GM20431 (cell line): ENCODE results near the gene ACBD6.

Experiments used
- in situ Hi-C: fragments of 300-500 bp; cut with MseI, MboI; formaldehyde crosslinking; loops from one replicate; pipeline ENCODE4 v1.15.0; 2020; ENCODE audit warnings: low sequenced_read_pairs; ENCODE audit not compliant: unreplicated experiment

ACBD6 gene

DNA sequence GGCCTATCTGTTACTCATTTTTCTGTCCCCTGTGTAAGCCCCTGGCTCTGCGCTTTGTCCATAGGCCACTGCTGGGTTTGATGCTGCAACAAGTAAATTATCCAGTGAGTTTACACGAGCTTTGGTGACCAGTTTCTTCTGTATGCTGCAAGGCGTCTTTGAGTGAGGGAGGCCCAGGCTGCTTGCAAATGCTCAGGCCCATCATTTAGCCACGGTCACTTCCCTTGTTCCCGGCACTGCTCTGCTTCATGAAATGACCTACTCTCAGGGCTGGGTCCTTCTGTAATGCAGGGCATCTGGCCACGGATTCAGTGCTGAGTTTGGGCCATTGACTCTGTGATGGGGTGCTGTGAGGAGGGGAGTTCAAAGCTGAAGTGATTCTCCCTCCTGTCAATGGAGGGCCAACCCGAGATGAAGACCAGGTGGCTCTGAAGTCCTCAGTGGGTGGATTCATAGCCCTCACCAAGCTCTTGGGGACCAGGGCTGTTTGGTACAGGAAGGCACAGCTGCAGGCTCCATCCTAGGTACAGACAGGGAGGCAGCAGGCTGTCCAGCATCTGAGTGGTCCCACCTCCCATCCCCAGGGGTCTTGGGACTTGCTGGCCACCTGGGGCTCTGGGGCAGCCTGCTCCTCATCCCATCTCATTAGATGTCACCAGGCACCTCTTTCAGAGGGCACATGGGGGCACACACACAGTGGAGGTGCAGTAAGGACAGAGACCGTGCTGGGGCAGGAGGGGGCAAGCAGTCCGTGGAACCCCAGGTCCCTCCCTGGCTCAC, 250.7 kb downstream of the ACBD6 start:
- in situ Hi-C loops, result loop anchor here (10.0 kb wide), 1 partner anchor 233 kb away; no protein-coding TSS in a partner anchor

DNA sequence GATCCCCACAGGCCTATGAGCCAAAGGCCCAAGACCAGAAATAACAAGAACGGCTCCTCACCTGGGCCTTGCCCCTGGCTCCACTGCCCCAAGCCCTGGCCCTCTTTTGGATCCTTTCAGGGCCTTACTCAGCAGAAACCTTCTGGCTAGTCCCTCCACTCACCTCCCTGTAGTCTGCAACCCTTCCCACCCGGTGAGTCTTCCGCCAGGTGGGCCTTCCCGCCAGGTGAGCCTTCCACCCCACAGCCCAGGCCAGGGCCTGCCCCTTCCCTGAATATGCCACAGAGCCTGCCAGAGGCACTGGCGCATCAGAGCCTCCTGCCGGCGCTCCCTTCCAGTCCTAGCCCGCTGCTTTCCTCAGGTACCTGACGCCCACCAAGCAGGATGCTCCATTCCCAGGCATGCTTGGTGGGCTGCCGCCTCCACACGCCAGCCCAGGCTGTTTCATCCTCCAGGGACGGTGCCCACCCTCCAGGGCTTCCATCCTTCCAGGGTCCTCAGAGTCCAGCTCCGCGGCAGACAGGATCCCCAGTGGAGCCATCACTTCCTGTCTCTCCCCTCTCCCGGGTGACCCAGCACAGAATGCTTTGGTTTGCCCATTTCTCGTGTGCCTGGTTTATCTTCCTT, 251.4 kb downstream of the ACBD6 start:
- in situ Hi-C loops, result loop anchor here (10.0 kb wide), 1 partner anchor 234 kb away; no protein-coding TSS in a partner anchor

DNA sequence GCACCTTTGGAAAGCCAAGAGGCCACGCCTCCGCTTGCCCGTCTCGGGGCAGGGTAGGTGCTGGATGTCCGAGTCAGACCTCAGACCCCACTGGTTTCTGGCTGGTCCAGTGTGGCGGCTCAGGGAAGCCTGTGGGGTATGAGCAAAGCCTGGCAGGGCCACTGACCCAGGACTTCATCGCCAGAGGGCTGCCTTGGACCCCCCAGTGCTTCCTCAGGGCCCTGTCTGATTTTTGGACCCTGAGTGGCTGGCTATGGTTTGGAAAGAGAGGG, 251.9 kb downstream of the ACBD6 start:
- in situ Hi-C loops, result loop anchor here (10.0 kb wide), 1 partner anchor 234 kb away; no protein-coding TSS in a partner anchor

DNA sequence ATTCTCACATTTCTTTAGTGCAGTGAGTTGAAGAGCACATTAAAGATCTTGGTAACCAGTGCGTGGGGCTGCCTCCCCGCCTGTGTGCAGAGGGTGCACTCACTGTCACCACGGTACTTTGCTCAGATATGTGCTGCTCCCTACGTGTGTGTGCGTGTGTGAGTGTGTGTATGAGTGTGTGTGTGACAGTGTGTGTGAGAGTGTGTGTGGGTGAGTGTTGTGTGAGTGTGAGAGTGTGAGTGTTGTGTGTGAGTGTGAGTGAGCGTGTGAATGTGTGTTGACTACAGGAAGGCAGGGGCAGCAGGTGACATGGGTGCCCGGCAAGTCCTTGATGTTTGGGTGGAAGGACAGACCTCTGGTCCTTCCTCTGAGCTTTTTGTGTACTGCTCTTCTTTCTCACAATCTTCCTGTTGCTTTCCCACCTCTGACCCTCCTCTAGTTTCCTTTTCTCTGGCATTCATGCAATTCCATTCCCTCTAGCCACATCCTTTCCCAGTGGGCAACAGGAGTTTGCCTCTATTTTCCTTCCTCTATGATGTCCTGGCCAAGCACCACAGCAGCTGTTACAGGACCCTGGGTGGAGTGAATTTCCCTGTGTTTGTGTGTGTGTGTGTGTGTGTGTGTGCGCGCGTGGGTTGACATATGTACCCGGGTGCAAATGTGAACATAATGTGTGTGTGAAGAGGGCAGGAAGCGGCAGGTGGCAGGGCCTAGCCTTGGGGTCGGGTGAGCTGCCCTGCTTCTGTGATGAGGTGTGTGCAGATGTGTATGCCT, 252.5 kb downstream of the ACBD6 start:
- in situ Hi-C loops, result loop anchor here (10.0 kb wide), 1 partner anchor 235 kb away; no protein-coding TSS in a partner anchor

DNA sequence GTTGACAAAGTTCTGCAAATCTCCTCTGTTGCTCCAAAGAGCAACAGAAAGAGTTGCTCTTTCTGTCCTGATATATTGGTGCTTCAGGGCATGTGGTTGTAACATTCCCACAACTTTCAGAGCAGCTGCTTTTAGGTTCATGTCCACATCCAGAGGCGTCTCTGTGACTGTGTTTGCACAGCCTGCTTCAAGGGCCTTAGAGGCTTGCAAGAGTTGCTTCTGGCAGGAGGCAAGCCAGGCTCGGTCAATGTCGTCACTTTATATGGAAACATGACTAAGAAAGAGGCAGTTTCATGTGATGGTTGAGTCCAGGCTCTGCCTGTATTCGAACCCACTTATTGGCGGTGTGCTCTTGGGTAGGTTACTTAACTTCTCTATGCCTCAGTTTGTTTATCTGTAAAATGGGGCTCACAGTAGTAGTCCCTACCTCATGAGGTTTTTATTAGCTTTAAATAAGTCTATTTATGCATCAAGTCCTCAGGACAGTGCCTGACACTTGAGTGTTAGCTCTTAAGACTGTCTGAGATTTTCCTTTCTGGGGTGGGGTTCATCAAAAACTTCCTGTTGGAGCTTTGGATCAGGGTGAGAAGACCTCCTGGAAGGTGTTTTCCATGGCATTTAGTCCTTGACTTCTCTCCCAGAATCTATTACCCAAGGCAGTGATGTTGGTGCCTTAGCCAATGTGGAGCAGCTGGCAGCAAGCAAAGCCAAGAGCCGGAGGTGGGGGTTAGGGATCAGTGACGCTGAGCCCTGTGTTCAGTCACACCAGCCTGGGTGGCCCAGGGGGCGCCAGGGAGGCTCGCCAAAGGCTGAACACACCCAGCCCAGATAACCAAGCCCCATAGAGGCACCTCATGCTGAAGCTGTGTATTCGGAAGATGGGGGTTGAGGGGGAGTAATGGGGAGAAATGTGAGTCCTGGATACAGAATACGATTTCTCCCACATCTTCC, 253.4 kb downstream of the ACBD6 start:
- in situ Hi-C loops, result no loop called here

DNA sequence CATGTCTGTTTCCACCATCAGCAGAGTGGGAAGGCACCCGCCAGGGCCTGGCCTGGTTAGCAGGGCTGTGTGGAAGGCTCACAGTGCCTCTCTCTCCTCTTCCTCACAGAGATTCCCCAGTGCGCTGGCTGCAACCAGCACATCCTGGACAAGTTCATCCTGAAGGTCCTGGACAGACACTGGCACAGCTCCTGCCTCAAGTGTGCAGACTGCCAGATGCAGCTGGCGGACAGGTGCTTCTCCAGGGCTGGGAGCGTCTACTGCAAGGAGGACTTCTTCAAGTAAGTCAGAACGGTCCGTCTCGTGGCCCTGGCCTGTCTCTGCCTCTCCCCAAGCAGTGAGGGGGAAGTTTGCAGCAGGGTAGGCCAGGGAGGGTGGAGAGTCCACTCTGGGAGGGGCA, 254.2 kb downstream of the ACBD6 start:
- in situ Hi-C loops, result no loop called here

DNA sequence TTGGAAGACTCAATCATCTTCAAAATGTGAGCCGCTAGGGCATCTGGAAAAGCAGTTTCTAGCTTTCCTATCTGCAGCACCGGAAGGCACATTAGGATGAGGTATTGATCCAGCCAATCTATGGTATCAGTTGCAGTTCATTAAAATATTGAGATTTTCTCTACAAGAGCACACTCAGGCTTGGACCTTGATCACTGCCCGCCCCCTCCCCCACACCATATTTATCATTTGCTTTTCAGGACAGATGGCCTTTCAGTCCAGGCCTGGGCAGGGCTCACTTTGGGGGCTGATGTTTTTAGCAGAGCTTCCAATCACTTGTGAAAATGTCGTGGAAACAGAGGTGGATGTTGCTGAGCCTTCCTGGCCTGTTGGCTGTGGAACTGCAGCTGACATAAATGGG, 254.8 kb downstream of the ACBD6 start:
- in situ Hi-C loops, result no loop called here

DNA sequence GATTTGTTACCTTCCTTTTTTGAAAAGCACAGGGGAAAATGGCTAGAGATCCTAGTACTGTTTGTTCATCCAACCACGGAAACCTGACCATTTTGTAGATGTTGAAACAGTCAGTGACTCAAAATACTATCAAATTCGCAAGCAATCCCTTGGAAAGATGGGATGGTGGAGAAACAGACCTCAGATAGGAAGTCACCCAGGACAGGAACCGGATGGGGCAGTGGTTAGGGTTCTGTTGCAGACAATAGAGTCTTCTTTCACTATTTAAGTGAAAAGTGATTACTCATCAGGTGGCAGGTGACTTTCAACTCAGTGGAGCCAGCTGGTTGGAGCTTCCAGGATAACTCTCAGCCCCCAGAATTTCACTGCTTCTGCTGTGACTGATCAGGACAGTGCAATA, 255.3 kb downstream of the ACBD6 start:
- in situ Hi-C loops, result no loop called here

DNA sequence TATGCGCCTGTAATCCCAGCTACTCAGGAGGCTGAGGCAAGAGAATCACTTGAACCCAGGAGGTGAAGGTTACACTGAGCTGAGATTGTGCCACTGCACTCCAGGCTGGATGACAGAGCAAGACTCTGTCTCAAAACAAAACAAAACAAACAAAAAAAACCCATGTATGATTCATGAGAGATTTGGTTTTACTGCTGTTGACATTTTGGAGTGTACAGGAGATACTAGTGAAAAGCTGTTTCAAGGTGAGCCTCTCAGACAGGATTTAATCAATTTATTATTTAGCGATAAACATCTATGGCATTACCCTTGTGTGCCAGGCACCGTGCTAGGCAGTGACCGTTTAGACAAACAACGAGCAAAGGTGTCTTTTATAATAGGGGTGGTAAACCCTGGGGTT, 255.8 kb downstream of the ACBD6 start:
- in situ Hi-C loops, result no loop called here

DNA sequence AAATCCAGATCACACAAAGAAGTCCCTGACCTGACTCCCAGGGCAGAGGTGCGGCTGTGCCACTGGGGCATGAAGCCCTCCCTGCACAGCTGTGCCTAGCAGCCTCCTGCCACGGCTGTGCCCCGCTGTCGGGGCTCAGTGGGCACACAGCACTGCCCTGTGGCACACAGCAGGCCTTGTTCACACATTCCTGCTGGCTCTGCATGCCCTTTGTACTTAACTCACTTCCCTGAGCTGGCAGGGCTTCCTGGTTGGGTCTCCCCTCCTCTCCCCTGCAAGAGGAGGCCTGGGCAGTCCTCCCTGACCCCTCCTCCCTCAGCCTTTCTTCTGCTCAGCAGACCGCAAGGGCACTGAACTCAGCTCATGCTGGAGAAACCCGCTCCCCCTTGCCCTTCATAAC, 257.5 kb downstream of the ACBD6 start:
- in situ Hi-C loops, result no loop called here

DNA sequence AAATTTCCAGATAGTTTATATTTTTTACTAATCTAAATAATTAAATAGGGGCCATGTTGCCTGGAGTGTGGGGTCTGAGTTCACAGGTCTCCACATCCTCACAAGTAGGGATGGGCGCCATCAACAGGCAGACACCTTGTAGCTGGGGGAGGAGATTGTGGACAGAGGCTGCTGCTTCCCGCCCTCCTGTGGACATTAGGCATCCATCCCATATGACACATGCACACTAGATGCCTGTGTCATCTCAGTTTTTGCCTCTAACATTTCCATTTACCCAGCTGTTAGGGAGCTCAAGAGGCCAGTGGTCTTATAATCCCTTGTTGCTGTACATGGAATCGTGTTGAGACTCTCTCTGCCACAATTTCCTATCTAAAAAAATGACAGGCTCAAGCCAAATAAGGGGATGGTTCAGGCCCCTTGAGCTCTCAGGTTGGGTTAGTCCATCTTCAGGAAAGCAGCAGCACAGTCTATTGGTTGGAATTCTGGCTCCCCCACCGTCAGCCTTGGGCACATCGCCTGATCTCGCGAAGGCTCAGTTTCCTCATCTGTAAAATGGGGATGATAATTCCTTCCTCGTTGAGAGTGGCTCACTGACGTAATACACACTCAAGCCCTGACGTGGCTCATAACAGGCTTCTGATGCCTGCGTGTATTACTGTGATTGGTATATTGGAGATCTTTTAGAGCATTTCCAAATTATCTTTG, 258.7 kb downstream of the ACBD6 start:
- in situ Hi-C loops, result no loop called here

DNA sequence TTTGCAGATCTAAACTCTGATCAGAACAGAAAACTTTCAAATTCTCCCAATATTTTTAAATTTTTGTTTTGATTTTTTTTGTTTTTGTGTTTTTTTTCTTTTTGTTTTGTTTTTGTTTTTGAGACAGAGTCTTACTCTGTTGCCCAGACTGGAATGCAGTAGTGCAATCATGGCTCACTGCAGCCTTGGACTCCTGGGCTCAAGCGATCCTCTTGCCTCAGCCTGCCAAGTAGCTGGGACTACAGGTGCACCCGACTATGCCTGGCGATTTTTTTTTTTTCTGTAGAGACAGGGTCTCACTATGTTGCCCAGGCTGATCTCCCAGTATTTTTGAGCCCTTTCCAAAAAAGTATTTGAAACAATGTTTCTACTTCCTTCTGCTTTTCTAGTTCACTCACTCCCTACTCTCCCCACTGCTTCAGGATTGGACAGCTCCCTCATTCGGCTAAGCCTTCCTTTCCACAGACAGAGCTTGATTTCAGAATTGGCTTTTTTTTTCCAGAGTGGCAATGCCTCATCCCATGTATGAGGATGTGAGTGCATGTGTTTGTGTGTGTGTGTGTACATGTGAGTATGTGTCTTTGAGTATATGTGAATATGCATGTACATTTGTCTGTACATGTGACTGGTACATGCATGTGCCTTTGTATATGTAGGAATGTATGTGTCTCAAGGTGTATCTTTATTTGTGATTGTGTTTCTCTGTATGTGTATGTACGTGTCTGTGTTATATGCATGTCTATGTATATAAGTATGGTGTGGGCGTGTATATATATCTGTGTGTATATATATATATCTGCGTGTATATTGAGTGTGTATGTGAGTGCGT, 260.4 kb downstream of the ACBD6 start:
- in situ Hi-C loops, result no loop called here

DNA sequence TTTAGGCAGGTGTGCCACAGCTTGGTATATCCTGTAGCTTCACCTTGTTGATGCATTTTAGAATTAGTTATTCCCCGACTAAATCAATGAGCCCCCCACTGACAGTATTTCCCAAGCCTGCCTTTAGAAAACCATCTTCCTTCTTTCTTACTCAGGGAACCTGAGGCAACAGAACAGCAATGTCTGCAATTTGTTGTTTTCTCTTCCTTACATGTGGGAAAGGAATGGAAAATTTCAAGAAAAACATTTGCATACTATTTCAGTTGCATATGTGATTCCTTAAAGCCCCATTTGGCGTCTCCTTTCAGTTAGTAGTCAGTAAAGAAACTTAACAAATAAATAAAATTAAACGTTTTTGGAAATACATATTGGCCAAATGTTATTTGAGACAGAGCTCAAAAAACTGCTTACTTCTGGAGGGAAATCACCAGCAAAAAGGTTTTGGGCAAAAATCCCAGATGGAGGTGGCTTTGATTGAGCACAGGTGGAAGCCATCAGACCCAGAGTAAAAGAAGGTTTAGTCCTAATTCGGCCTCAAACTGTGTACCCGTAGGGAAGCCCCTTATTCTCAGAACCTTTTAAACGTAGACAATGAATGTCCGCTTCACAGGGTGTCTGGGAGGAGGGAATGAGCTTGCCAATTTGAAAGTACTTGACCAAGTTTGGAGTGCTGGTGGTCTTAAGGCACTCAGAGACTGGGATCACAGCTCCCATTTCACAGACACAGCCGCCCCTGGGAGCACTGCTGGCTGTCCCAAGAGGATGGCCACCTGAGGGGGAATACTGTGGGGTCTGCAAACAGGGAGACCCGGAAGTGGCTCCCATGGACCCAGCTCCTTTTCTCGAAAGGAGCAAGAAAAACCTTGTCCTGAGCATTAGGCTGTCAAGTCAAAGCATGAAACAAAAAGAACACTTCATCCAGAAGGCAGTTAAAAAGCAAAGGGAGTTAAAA, 263.0 kb downstream of the ACBD6 start:
- in situ Hi-C loops, result no loop called here

DNA sequence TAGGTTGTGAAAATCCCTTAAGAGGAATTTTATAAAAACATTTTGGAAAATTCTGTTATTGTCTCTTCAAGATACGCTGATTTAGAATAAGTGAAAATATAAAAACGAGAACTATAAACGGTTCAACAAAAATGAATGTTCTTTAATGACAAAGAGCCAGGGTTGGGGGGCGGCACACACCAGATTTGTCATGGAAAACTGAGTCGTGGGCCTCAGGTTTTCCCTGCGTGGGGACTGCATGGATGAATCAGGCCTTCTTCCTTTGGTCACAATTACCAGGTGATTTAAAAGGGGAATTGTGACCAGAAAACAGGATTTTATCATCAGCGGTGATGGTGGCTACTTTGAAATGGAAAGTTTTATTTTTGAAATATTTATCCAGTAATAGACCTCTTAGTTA, 263.7 kb downstream of the ACBD6 start:
- in situ Hi-C loops, result no loop called here
